Activated CD4-positive, alpha-beta T cell treated with anti-CD3 and anti-CD28 coated beads, Interleukin-2, amount 50 U/mL, for 1 hour (primary cell): Measurements from ENCODE around the gene SELENOM.
"Not testable (repeated sequence)": the region's sequence is repeated elsewhere in the genome, so short reads cannot be mapped to it uniquely, and the experiment has no call there.

Experiments
- DNase-seq: peaks from one replicate; pipeline ENCODE4 v3.0.0-alpha.2; 2020

The SELENOM gene

GRCh38 chr22:31128156-31128555 lies 20.8 kb upstream of the SELENOM start:
- no peak for DNase-seq

- no peak for DNase-seq
Observed at GRCh38 chr22:31127181-31127772, 19.9 kb upstream of the SELENOM start.

DNA sequence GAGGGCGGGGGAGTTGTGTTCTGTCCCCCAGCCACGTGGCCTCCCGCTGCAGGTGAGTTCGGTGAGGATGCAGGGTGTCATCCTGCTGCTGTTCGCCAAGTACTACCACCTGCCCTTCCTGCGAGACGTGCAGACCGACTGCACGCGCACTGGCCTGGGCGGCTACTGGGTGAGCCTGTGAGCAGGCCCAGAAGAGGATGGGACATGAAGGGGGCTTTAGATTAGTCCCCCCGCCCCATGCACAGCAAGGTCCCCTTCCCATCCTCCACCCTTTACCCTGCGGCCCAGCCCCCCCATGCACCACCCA lies 19.5 kb upstream of the SELENOM start:
- no peak for DNase-seq

DNA sequence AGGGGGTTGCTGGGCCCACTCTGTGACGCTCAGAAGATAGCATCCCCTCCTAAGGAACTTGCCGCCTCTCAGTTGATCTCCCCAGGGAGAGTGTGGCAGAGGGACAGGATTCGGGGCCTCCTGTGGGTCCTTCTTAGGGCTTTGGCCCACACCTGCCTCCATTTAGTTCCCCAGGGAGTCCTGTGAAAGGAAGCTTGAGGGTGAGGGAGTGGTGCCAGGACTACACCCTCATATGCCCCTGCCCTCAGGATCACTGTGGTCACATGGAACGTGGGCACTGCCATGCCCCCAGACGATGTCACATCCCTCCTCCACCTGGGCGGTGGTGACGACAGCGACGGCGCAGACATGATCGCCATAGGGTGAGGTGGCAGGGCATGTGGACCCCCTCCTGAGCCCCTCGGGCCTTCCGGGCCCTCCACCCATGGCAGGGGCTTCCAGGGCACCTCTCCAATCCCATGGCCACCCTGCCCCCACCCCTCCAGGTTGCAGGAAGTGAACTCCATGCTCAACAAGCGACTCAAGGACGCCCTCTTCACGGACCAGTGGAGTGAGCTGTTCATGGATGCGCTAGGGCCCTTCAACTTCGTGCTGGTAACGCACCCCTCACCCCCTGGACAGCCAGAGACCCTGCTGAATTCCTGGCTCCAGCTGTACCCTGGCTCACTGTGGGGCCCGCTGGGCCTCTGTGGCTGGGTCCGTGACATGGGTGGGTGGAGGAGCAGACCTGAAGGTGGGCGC lies 18.9 kb upstream of the SELENOM start:
- no peak for DNase-seq

DNA sequence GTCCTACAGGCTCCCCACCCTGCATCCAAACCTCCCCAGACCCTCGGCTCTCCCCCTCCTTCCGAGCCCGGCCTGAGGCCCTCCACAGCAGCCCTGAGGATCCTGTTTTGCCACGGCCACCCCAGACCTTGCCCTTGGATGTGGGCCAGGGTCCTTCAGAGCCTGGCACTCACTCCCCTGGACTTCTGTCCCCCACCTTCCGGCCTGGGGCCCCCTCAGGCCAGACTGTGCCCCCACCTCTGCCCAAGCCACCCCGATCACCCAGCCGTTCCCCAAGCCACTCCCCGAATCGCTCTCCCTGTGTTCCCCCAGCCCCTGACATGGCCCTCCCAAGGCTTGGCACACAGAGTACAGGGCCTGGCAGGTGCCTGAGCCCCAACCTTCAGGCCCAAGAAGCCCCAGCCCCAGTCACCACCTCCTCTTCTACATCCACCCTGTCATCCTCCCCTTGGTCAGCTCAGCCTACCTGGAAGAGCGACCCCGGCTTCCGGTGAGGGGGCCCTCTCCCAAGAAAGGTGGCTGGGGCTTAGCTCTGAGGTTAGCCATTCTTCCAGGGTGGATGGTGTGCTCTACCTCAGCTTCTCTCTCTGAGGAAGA lies 18.3 kb upstream of the SELENOM start:
- DNase-seq, result no peak

DNA sequence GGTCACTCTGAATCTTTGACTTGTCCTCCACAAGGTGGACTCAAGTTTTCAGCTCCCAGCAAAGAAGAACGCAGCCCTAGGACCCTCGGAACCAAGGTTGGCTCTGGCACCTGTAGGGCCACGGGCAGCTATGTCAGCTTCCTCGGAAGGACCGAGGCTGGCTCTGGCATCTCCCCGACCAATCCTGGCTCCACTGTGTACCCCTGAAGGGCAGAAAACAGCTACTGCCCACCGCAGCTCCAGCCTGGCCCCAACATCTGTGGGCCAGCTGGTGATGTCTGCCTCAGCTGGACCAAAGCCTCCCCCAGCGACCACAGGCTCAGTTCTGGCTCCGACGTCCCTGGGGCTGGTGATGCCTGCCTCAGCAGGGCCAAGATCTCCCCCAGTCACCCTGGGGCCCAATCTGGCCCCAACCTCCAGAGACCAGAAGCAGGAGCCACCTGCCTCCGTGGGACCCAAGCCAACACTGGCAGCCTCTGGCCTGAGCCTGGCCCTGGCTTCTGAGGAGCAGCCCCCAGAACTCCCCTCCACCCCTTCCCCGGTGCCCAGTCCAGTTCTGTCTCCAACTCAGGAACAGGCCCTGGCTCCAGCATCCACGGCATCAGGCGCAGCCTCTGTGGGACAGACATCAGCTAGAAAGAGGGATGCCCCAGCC lies 17.6 kb upstream of the SELENOM start:
- DNase-seq, result no peak

DNA sequence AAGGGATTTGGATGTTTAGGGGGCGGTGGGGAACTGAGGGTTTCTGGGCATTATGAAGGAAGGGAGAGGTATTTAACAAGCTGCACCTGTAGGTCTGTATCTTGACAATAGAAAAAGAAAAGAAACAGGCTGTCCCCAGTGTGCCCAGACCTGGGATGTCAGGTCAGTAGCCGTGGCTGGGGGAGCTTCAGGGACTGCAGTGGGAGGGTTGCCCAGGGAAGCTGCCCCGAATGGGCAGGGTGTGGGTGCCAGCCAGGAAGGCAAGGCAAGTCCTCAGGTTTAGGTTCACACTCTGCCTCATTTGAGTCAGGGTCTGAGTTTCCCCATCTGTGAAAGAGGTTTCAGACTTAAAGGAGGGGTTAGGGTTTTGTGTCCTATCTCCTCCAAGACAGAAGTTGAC lies 16.9 kb upstream of the SELENOM start:
- DNase-seq, result no peak

DNA sequence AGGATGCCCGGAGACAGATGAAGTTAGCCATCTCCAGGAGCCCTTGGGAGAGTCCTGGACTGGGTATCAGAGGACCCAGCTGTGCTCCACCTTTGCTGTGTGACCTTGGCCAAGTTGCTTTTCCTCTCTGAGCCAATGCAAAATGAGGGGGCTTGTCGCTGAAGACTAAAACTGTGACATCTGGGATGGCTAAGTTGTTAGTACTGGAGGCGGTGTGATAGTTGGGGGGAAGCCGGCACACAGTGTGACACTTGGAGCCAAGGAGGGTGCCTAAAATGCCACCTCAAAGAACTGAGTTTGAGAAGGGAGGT lies 15.9 kb upstream of the SELENOM start:
- DNase-seq, result no peak

- DNase-seq, result no peak
Observed at GRCh38 chr22:31122532-31123291, 15.3 kb upstream of the SELENOM start, which contains the start of gene INPP5J. INPP5J (plus strand) TSS chr22:31122966; CDS start chr22:31123015, 49 bp downstream.

DNA sequence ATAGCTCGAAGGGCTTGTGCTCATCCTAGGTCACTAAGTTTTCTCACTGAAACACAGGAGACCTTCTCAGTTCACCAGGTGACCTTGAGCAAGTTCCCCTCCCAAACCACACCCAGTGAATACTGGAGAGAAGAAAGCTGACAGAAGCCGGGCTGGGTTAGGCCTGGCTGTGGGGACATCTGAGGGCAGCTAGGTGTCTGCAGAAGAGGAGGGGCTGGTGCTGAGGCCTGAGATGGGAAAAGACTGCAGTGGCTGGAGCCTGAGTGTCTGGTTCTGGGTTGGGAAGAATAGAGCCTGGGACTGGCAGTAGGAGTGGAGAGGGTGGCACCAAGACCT lies 14.8 kb upstream of the SELENOM start:
- DNase-seq, result no peak

DNA sequence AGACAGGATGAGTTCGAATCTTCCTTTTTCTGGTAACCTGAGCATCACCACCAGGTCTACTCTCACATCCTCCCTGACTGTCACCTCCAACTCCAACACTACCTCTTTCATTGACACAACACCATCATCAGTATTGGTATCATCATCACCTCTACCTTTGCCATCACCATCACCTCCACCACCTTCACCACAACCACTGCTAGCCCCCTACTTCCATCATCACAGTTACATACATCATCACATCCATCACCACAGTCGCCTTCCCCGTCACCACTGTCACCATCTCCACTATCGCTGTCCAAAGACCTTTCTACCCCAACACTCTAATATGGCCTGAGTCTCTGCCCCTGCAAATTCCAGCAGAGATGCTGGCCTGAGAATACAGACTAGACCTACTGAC lies 14.0 kb upstream of the SELENOM start:
- no peak for DNase-seq

DNA sequence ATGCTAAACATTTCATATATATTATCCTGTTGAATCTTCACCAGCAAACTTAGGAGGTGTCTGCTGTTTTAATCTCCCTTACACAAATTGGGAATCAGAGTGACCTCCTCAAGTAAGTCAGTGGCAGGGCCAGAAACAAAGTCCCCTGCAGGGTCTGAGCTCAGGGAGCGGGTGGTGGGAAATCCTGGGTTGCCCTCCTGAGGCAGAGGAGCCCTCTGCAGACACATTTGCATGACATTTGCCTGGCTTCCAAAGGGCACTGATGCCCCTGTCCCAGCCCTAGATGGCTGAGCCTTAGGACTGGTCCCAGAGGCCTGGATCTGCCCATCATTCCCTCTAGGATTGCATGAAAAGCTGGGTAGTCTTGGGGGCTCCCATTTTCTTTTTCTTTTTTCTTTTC lies 13.3 kb upstream of the SELENOM start:
- DNase-seq, result no peak

- DNase-seq, result no peak
Observed at GRCh38 chr22:31120230-31120629, 12.9 kb upstream of the SELENOM start.

- no peak for DNase-seq
Observed at GRCh38 chr22:31119026-31119717, 11.8 kb upstream of the SELENOM start.

- DNase-seq, result no peak
Observed at GRCh38 chr22:31118046-31118820, 10.9 kb upstream of the SELENOM start.

DNA sequence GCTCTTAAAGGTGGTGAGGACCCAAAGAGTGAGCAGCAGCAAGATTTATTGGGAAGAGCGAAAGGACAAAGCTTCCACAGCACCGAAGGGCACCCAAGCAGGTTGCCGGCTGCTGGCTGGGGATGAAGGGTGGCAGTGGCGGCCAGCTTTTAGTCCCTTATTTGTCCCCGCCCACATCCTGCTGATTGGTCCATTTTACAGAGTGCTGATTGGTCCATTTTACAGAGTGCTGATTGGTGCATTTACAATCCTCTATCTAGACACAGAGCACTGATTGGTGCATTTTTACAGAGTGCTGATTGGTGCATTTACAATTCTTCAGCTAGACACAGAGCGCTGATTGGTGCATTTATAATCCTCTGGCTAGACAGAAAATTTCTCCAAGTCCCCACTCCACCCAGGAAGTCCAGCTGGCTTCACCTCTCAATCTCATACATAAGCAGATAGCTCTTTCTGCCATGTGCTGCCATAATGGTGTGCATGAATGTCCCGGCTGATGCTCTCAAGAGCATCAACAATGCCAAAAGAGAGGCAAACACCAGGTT lies 5.3 kb upstream of the SELENOM start:
- not testable (repeated sequence) for DNase-seq

- no peak for DNase-seq
Observed at GRCh38 chr22:31107894-31108218, 488 bp upstream of the SELENOM start.

- DNase-seq, result no peak
Observed at GRCh38 chr22:31106731-31107177, 614 bp downstream of the SELENOM start.

DNA sequence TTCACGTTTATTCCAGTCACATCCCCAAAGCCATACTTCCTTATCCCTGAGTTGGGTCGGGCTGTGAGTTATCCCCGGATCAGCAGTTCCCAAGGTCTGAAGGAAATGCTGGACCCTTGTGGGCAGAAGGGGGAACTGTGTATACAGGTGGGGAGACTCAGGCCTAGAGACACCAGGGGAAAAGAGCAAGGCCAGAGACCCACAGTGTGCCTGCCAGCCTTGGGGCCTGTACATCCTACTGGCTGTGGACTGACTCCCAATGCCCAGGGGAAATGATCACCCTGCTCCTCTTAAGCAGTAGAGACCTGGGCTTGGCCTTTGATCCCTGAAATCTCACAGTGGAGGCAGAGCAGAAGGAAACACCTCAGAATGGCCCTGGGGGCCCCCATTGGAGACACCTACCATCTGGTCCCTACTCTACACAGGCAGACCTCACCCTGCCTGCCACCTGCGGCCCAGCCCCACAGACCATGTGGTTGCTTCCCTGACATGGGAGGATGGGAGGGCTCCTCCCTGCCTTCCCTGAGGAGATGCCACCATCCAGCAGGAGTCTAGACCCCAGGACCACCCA lies 1.3 kb downstream of the SELENOM start:
- DNase-seq, result no peak

GRCh38 chr22:31105282-31105929 lies 2.0 kb downstream of the SELENOM start:
- no peak for DNase-seq

DNA sequence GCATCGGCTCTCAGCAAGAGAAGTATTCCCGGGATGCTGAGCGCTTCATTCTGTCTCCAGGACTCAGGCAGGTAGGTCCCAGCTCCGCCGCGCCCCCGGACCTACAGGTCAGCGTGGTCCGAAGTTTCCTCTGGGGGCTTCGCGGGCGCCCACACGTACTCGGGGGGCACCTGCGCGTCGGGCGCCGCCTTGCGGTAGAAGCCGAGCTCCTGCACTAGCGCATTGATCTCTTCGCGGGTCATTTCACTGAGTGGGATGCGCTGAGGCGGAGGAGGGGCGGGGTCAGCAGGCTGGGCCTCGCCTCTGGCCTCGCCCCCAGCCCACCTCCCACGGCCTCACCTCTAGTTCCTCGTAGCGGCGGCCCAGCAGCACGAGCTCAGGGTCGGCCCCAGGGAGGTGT lies 2.5 kb downstream of the SELENOM start:
- no peak for DNase-seq
